Skeletal muscle cell (primary cell): ENCODE data around the gene PLEKHA6.
A peak's percentile ranks its signal among the peaks of the same experiment; 100 is the strongest.

Experiments used
- DNase-seq: peaks from one replicate; pipeline ENCODE4 v3.0.0-alpha.2; 2010; ENCODE audit warnings: low read depth
- H3K4me3 ChIP-seq: 2 replicates; pipeline ENCODE4 v1.5.1; 2011; ENCODE audit warnings: low read depth, mild to moderate bottlenecking, control low read depth, low read length, moderate library complexity

Gene PLEKHA6

DNA sequence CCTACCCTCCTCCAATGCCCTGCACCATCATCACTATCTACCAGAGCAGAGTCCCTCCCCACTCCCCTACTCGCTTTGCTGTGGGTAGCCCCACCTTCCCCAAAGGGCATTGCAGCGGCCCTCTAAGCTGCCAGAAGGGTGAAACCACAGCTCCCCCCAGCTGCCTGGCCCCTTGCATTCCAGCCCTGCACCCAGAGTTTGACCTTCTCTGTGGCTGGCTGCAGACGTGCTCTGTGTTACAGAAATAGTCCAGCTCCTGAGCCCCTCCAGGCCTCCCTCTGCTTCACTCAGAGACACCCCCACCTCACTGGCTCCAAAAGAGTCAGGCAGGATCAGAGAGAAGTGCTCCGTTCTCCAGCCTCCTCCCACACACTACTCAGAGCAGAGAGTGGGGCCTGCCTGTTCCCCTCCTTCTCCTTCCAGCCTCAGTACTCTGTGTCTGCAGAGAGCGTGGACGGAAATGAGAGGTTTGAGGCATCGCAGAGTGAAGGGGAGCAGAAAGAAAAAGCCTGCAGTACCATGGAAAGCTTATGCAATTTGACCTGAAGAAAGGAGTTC is 63.2 kb downstream of the PLEKHA6 start:
- DNase-seq = peak; percentile 91
- no peak overlapping the region for H3K4me3 ChIP-seq

DNA sequence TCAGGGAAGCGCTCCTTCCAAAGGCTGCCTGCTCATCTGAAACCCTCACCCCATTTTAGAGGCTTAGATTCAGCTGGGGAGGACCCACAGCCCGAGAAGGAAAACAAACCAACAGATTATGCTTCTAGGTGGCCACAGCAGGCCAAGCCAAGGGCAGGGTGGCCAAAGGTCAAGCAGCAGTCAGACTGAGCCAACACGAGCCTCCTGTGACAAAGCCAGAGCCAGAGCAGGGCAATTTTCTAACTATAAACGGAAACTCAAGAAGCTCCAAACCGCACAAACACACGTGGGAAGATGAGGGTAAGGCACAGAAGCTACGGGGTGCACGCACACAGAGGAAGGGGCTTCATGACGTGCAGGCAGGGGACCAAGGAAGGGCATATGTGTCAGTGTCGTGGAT is 64.1 kb downstream of the PLEKHA6 start:
- no peak for DNase-seq
- H3K4me3 ChIP-seq = no peak overlapping the region

DNA sequence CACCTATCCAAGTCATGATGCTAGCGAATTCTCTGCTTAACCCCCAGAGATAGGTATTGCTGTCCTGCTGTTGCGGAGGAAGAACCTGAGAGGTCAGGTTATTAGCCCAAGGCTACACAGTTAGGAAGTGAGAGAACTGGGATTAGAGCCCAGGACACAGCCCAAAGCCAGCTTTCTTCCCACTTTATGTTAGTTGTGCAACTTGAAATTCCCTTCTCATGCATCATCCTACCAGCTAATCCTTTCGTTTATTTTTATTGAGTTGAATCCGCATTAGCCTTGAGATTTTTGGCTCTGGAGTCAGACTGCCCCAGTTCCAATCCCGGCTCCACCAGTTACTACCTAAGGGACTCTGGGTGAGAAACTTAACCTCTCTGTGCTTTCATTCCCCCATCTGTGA is 65.4 kb downstream of the PLEKHA6 start:
- DNase-seq = peak; percentile 83
- H3K4me3 ChIP-seq = no peak overlapping the region

DNA sequence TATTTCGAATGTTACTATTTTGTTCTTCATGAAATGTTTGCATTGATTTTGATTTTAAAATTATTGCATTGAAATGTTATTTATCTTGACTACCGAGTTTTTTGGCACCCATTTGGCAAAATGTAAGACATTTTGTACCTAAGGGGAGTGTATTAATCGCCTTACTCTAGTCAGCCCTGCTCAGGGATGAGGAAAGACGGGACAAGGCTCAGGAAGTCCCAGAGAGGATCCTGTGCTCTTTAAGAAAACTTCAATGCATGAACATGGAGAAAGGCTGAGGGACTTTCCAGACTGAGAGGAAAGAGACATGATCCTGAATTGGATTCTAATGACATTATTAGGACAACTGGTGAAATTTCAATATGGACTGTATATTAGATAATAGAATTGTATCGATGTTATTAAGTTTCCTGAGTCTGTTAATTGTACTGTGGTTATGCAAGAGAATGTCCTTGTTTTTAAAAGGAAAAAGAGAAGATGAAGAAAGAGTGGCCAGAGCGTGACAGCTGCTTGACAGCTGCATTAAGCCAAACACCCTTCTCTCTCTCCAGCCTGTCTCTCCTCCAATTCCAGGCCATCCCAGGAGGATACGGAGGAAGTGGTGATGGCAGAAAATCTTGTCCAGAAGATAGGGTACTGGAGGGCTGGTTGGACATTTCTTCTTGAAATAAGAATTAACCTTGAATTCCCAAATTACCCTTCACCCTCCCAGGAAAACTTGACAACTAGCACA is 66.0 kb downstream of the PLEKHA6 start:
- peak; percentile 67 for DNase-seq

GRCh38 chr1:204292740-204293139 is 67.0 kb downstream of the PLEKHA6 start:
- no peak overlapping the region for H3K4me3 ChIP-seq
- no peak for DNase-seq

More for the DNA sequence above, 66.0 kb downstream of the PLEKHA6 start:
- H3K4me3 ChIP-seq = no peak overlapping the region

GRCh38 chr1:204289280-204289679 is 70.4 kb downstream of the PLEKHA6 start:
- no peak for DNase-seq
- H3K4me3 ChIP-seq = no peak overlapping the region

DNA sequence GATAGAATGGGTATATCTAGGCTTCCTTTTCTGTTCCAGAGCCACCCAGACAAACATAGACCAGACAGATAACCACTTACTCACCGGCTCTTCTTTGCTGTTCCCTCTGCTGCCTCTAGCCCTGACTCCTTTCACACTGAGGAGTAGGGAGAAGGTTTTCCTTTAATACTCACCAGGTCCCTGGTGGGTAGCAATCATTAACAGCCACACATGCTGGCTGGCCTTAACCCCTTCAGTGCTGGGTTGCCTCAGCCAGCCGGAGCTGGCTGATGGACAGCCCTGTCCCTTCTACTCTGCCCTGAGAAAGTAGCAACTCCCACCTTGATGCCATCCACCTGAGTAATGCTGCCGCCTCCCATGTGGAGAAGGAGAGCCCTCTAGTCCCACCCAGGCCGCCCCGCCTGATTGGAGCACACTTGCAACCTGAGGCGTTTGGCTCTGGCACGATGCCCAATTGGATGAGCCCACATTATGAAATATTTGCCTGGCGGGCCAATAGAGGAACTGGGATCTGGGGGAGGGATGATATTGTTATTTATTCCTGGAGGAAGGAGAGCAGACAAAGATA is 71.6 kb downstream of the PLEKHA6 start:
- DNase-seq = no peak
- no peak overlapping the region for H3K4me3 ChIP-seq

GRCh38 chr1:204287466-204287891 is 72.2 kb downstream of the PLEKHA6 start:
- no peak overlapping the region for H3K4me3 ChIP-seq
- DNase-seq = no peak

DNA sequence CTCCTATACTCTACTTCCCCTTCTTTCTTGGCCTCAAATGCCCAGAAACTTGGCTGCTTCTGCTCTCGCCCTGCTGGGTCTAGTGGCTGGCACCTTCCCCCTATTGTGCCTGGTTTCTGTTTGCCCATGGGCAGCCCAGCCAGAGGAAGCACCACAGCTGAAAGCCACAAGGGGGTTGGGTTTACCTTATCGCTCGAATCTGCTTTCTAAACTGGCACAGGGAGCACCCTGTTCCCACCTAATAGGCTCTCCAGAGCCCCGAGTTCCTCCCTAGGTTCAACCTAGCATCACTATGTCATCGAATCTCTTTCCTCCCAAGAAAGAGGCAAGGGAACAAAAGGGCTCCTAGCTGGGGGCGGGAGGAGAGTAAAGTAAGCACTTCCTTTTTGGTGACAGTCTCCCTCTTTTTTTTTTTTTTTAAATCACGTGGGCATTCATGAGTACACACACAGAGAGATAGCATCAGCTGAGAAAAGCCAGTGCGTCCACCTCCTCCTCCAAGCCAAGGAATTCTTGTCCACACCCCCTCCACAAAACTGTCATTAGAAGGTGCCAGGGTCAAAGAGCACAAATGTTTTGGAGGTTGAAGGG is 72.8 kb downstream of the PLEKHA6 start:
- no peak overlapping the region for H3K4me3 ChIP-seq
- no peak for DNase-seq

DNA sequence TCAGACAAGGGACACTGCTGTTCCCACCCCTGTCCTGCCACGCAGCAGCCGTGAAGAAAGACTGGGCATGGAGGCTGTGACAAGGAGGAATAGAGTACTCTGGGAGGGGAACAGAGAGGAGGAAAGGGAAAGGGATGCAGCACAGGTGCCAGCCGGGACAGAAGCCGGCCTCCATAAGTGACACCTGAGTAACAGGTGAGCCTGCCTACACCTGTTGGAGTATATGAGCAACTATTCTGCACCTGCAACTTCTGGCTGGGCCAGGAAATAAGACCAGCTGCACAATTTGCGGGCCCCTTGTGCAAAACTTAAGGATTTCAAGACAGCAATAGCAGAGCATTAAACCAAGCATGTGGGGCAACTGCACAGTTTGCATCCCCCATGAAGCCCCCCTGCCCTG is 73.4 kb downstream of the PLEKHA6 start:
- H3K4me3 ChIP-seq = no peak overlapping the region
- DNase-seq = no peak

- H3K4me3 ChIP-seq = no peak overlapping the region
- DNase-seq = no peak
Observed at GRCh38 chr1:204285436-204286305, 74.1 kb downstream of the PLEKHA6 start.

DNA sequence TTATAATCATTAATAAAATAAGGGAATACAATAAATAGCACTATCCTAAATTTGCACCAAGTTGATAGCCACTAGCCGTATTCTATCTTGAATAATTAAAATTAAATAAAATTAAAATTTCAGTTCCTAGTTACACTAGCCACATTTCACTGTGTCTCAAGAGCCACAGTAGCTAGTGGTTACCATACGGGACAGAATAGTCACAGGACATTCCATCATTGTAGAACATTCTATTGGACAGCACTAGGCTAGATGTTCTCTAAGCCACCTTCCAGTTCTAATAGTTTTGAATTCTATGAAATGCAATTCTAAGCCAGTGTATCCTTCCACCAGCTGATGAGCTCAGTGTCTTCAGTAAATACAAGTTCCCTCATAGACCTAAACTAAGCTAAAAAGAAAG is 74.8 kb downstream of the PLEKHA6 start:
- no peak overlapping the region for H3K4me3 ChIP-seq
- no peak for DNase-seq

- no peak overlapping the region for H3K4me3 ChIP-seq
- no peak for DNase-seq
Observed at GRCh38 chr1:204283711-204284651, 75.7 kb downstream of the PLEKHA6 start.

GRCh38 chr1:204282761-204283221 is 76.9 kb downstream of the PLEKHA6 start:
- no peak overlapping the region for H3K4me3 ChIP-seq
- no peak for DNase-seq

DNA sequence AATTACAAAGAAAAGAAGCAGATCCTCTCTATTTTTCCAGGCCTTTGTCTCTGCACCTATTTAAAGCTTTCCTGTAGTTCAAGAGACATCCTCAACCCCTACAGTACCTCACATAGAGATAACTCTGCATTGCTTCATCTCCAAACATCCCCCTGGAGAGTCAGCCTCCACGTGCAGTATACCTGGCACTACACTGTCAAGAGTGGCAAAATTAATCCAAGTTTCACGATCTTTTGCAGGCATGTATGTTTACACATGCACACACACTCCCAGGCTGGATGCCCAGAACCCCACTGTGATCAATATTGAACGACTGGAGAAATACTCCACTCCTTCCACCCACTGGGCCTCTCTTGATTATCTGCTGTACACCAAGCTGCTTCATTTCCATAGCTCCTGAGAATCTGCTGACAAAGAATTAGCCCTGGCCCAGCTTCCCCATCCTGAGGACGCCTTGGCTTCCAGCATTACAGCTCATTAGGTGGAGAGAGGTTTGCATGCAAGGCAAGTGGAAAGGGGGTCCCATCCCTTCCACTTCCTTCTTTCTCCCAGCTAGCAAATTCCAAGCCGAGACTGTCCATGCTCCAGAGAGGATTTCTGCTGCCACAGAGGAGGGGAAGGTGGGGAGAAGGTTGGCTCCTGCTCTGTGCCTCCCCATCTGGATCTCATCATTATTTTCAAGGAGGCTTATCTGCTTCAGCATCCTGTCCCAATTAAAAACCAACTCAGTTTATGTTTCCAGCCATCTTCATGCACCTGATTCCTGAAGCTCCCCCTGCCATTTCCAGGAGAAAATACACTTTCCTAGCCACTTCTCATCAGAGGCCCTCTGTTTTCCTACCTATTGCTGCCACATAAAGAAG is 79.4 kb downstream of the PLEKHA6 start:
- no peak for DNase-seq
- H3K4me3 ChIP-seq = no peak overlapping the region

- DNase-seq = no peak
- H3K4me3 ChIP-seq = no peak overlapping the region
Observed at GRCh38 chr1:204278958-204279357, 80.8 kb downstream of the PLEKHA6 start.

DNA sequence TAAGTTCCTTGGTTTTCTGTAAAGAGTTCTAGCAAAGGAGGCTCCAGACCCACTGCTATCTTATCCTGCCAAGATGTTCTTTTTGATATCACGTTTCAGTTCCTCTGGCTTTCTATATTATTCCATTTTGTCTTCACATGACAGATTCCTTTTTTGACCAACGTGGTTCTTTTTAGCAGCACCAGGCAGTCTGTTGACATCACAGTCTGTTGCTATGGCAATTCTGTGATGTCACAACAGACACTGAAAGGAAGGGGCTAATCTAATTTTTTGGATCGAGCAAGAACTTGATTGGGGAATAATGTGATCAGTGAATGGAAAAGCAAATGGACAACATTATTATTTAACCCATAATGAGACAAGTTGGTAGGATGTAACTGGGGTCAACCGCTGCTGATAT is 81.5 kb downstream of the PLEKHA6 start:
- no peak for DNase-seq
- H3K4me3 ChIP-seq = no peak overlapping the region
